ENCODE measurements around the gene BSN. TPM values are rescaled to one million over a fixed set of nuclear protein-coding genes. Genes with fewer than 3 reads are reported as not detected.
A peak's percentile ranks its signal among the peaks of the same experiment; 100 is the strongest.
"Not testable (repeated sequence)": the region's sequence is repeated elsewhere in the genome, so short reads cannot be mapped to it uniquely, and the experiment has no call there.

BSN gene
- total RNA-seq, 1 experiment from 2014 or later: 0.05 TPM

GRCh38 chr3:49668861-49669260, 114.6 kb downstream of the BSN start:
- no peak for DNase-seq (ENCODE audit: extremely low read depth, low read depth)

GRCh38 chr3:49669352-49669751, 115.1 kb downstream of the BSN start:
- no peak for DNase-seq (ENCODE audit: extremely low read depth, low read depth)

DNA sequence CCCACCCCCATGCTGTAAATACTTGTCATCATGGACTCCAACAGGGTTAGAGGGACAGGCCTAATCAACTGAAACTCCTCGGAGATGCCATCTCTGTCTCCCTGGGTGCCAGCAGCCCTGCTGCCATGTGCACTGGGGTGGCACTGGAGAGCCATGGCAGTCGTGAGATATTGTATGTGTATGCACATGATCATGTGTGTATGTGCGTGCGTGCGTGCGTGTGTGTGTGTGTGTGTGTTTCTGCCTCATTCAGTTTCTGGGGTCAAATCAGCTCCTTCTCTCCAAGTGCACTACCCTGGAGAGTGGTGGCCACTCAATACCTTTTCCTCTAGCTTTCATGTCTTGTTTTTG, 116.6 kb downstream of the BSN start:
- DNase-seq (ENCODE audit: extremely low read depth, low read depth): no peak

DNA sequence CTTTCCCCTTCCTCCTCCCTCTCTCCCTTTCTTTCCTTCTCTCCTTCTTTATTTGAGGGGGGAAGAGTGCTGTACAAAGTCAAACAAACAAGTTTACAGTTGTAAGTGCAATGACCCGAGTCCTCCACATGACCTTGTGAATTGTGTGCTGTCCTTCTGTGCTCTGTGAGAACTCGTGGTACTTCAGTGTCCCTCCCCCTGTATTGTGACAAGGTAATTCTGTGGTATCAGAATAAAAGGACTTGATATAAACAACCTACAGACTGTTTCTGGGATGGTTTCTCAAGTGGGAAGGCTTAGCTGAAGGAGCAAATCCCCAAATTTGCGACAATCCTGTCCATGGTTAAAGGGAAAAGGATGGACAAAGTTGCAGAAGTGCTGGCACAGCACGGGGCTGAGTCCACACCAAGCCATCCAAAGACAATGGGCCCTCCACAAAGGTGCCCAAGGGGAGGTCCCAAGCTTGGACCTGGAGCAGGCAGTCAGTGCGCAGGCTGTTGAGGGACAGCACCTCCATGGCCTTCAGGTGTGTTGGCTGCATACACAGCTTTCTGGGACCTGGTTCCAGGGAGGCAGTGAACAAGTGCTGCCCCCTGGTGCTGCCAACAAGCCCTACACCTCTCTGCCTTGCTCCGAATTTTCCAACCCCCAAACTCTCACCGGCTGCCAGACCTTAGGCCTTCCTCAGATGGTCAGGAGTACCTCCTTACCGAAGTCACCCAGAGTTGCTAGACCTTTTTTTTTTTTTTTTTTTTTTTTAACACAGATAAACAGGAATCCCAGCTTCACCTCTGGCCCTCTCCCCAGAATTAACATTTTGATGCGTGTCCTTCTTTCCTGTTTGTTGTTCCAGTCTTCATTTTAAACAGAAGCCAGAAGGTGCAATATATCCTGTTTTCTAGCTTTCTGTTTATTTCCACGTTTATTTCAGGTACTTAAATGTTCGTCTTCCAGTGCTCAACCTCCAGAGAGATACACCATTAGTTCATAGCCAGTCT, 117.3 kb downstream of the BSN start:
- DNase-seq (ENCODE audit: extremely low read depth, low read depth): peak; percentile 39

- DNase-seq (ENCODE audit: extremely low read depth, low read depth): no peak
These were observed 118.9 kb downstream of the BSN start for GRCh38 chr3:49673121-49673714.

DNA sequence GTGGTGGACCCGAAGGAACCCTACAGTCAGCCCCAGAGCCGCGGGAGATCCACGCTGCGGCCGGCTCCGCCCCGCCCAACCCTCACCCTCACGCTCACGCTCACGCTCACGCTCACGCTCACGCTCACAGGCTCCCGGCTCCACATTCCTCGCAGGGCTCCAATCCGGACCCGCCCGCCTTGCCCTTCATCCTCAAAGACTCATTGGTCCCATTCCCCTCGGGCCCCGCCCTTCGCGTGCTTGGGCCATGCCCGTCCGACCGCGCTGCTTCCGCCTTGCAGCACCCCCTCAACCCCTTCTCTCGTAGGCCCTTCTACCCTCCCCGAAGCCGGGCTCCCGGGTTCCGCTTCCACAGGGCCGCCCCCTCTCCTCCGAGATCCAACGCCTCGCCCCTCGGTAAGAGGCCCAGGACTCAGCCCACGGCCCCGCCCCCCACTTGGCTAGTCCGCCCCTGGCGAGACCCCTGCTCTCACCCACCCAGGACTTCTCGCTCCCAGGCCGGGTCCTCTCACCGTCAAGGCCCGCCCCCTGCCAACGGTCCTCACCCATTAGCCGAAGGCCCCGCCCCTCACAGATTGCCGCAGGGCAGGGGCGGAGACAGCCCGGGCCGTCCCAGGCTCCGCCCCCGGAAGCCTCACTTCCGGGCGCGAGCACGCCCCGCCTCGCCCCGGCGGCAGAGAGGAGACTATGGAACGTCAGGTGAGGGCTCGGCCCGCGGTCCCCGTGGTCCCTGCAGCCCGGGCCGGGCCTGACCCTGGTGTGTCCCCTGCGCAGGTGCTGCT, 119.6 kb downstream of the BSN start, which contains the start of gene APEH:
Gene APEH (plus strand): TSS at position 637 of the 782 bp plus-strand sequence. CDS start 51 bp downstream, at position 688.
- DNase-seq (ENCODE audit: extremely low read depth, low read depth): peak; percentile 95

DNA sequence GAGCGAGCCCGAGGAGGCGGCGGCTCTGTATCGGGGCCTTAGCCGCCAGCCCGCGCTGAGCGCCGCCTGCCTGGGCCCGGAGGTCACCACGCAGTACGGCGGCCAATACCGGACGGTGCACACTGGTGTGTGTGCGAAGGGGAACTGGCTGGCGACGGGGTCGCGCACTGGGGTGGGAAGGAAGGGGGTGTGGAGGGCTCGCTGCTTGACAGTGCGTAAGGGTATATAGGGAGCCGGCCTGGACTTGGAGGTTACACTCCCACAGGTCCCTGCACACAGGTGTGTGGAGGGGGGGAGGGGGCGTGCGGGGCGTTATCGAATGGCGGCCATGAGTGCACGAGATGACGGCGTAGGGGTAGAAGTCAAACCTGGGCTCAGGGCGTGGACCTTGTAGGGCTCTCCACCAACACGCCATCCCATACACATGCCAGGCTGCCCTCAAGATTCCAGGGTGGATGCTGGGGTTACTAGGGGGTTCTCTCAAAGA, 120.3 kb downstream of the BSN start:
- DNase-seq (ENCODE audit: extremely low read depth, low read depth): no peak

DNA sequence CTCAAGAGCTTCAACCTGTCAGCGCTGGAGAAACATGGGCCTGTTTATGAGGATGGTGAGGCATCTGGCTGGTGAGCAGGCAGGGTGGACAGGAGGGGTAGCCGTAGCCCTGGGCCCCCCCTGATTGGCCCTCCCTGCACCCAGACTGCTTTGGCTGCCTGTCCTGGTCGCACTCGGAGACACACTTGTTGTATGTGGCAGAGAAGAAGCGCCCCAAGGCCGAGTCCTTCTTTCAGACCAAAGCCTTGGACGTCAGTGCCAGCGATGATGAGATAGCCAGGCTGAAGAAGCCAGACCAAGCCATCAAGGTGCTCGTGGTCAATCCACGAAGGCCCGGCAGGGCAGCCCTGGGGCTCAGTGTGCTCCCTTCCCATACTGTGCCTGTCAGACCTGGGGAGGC, 121.6 kb downstream of the BSN start:
- DNase-seq (ENCODE audit: extremely low read depth, low read depth): no peak

DNA sequence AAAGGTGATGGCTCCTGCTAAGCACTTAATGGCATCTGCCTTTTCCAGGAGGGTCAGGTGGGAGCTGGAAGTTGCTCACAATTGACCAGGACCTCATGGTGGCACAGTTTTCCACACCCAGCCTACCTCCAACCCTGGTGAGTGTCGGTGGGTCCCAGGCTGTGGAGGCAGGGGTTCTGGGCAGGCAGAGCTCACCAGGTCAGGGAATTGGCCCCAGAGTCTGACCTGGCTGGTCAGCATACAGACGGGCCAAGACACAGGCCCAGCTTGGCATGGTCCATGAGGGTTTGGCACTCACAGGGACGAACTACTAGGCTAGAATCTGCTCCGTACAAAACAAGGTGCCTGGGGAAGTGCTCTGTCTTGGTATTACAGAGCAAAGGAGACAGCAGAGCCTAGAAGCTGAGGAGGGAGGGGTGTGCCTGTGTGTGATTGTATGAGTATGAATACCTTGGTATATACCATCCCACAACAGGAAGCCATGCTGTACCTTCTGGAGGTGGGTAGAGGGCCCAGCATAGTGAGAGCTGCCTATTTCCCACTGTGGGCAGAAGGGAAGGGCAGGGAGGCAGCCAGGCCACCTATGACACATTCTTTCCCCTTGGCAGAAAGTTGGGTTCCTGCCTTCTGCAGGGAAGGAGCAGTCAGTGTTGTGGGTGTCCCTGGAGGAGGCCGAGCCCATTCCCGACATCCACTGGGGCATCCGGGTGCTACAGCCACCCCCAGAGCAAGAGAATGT, 126.4 kb downstream of the BSN start:
- no peak for DNase-seq (ENCODE audit: extremely low read depth, low read depth)

DNA sequence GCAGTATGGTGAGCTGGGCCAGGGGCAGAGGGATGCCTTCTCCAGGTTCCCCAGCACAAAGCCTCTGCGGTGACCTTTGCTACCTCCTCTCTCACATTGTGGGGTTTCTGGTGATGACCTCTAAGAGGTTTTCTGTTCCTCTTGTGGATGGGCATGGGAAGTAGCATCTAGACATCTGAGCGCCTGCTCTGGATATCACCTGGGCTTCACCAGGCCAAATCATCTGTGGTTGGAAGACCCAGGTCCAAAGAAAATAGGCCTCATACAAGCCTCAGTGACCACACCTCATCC, 126.9 kb downstream of the BSN start:
- DNase-seq (ENCODE audit: extremely low read depth, low read depth): no peak

DNA sequence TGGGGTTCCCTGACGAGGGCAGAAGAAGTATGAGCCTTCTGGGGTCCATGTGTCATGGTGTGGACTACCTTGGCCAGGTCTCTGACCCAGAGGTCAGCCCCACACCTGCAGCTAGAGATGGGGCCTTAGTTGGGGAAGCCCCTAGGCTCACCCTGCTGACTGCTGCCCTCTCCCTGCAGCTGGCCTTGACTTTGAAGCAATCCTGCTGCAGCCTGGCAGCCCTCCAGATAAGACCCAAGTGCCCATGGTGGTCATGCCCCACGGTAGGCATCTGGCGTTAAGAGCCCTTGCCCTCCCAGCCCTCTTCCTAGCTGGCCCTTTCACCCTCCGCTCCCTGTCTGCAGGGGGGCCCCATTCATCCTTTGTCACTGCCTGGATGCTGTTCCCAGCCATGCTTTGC, 127.3 kb downstream of the BSN start:
- no peak for DNase-seq (ENCODE audit: extremely low read depth, low read depth)

DNA sequence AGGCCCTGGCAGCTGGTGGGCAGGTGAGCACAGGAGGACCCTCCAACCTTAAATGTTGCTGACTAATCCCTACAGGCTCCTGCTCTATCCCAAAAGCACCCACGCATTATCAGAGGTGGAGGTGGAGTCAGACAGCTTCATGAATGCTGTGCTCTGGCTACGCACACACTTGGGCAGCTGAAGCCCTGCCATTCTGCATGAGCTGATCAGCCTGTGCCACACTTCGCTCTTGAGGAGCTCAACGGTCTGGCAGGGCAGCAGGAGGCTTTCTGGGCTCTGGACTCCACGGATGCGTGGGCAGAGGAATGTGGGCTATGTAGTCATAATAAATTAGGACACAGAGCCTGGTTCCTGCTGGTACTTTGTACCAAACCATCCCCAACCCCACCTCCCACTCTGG, 128.9 kb downstream of the BSN start:
- no peak for DNase-seq (ENCODE audit: extremely low read depth, low read depth)

DNA sequence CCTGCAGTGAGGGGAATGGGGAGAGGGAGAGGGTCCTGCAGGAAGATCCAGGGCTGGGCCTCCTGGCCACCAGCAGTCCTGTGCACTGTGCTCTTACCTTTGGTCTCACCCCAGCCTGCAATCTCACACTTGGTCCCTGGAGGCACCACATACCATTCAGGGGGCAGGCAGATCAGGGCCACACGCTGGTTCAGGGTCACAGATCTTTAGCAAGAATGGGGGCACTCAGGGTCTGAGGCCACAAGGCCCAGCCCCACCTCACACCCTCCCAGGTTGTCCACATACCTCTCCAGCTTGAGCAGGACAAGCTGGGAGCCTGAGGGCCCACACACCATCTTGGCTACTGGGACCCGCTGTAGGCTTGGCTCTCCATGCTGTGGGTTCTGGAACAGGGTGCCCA, 130.2 kb downstream of the BSN start:
- DNase-seq (ENCODE audit: extremely low read depth, low read depth): not testable (repeated sequence)

DNA sequence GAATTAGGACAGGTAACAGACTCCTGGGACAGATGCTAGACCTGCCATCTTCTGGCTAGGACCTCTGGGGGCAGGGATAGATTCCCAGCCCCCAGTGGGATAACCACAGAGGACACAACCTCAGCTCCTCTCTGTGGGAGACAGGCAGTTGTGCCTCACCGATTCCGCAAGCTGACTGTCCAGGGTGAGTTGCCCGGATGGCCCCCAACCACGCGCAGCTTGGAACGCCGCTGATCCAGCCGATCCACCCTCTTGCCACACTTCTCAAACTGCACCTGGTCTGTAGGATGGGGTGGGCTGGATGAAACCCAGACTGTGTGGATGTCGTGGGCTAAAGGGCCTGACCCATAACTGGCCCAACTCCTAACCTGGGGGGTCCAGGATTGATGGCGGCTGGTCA, 130.8 kb downstream of the BSN start:
- DNase-seq (ENCODE audit: extremely low read depth, low read depth): not testable (repeated sequence)

- not testable (repeated sequence) for DNase-seq (ENCODE audit: extremely low read depth, low read depth)
These were observed 131.6 kb downstream of the BSN start for GRCh38 chr3:49685846-49686245.

DNA sequence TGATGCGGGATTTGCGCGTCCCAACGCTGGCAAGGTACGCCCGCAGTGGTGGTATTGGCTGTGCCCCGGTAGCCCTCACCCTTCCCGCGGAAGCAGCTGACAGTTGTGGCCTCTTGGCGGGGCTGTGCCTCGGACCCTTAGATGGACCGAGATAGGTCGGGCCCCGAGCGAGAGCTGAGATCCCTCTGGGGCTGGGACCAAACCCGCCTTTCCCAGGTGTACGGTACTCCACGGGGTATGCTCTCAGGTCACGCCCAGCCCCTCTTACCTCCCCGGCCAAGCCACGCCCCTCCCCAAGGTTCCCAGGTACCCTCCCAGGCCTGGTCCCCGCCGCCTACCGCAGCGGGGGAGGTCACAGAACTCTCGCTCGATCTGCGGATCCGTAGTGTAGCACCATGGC, 132.1 kb downstream of the BSN start:
- DNase-seq (ENCODE audit: extremely low read depth, low read depth): not testable (repeated sequence)

DNA sequence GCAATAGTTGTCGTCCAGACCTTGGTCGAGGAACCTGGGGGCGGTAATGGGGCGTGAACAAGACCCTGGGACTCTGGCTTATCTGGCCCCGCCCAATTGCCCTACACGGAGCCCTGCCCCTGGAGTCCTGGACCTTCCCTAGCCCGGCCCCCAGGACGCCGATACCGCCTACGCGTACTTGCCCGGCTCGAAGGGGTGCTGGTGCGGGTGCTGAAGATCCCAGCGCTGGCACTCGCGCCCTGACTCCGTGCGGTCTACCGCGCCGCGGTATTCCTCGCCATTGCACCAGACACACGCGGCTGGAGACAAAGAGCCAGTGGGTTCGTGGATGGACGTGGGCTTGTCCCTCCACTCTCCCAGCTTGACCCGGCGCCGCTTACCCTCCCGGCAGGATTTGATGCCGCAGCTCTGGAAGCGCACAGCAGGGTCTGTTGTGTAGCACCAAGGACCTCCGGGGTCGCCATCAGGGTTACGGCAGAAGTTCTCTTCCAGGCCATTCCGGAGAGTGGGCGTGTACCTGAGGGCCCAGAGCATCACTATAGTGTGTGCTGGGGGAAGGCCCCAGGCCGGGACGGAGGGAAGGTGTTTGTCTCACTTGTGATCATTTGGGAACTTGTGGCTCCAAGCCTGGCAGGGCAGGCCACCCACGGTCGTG, 132.6 kb downstream of the BSN start:
- DNase-seq (ENCODE audit: extremely low read depth, low read depth): not testable (repeated sequence)

DNA sequence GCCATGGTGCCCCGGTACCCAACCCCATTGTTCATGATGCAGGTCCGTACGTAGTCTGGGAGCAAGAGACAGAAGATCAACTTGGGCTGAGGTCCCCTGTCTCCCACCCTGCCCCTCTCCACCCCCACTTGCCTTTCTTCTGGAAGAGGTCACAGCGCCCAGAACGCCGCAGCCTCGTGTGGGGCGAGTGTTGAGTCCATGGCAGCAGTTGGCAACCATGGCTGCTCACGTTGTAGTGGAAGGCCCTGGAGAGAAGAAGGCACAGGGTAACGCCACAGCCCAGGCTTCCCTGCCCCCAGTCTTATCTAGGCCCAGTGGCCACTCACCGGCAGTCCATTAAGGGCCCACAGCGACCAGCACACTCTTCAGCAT, 133.1 kb downstream of the BSN start:
- DNase-seq (ENCODE audit: extremely low read depth, low read depth): not testable (repeated sequence)

GRCh38 chr3:49688338-49689045, 134.2 kb downstream of the BSN start:
- DNase-seq (ENCODE audit: extremely low read depth, low read depth): not testable (repeated sequence)

Data from NCI-H460 (cell line).